Mucosa of descending colon (tissue), 3 donors: ENCODE results near the gene FDXACB1. TPM values are rescaled to one million over a fixed set of nuclear protein-coding genes. Genes with fewer than 3 reads are reported as not detected.

Experiments used
- ATAC-seq: fragments of 200-7000 bp; cut with Tn5 transposase; one replicate; pipeline ENCODE4 v1.9.1; 2020; ENCODE audit warnings: mild to moderate bottlenecking, moderate library complexity
- DNase-seq, 3 donors: peaks; one replicate each; pipeline ENCODE4 v3.0.0-alpha.2; 2020
- H3K36me3 ChIP-seq: fragments of 200-600 bp; one replicate; pipeline ENCODE4 v1.8.0; 2021; ENCODE audit warnings: low read depth, mild to moderate bottlenecking
- H3K4me1 ChIP-seq: fragments of 200-600 bp; one replicate; pipeline ENCODE4 v1.8.0; 2021; ENCODE audit warnings: low read depth, mild to moderate bottlenecking
- H3K4me3 ChIP-seq: fragments of 200-600 bp; one replicate; pipeline ENCODE4 v1.8.0; 2021; ENCODE audit warnings: mild to moderate bottlenecking
- H3K9me3 ChIP-seq: fragments of 200-600 bp; one replicate; pipeline ENCODE4 v1.8.0; 2021; ENCODE audit warnings: mild to moderate bottlenecking
- CTCF ChIP-seq: fragments of 200-600 bp; IDR thresholded peaks from one replicate; pipeline ENCODE4 v1.8.0; 2022; ENCODE audit warnings: antibody characterized with exemption, mild to moderate bottlenecking
- intact Hi-C, 2 donors: fragments of 100-400 bp; cut with DNase I in 1 of 2; cut with micrococcal nuclease in 1 of 2; formaldehyde crosslinking; loops; one replicate each; pipeline versions ENCODE4 v1.11.0 to v1.11.1; 2022; cut with DNase I, micrococcal nuclease
- total RNA-seq, 3 donors: library from RNA; stranded (reverse); fragmentation: NEBNext Ultra II Directional in 2 of 3; extraction: Animal tissue kit (Norgen Biotek cat#: 25700) in 2 of 3; gene quantifications; one replicate each; pipeline versions ENCODE4 v1.2.1 to v1.2.4, GENCODE V29; 2021 to 2023
- donor health status: DM: no; HTN: no; CAD: no; lungs with moderate emphysema.
- donor health status: DM: no; HTN: no; CAD: no.
- donor health status: DM: no; HTN: yes; CAD: no.

The FDXACB1 gene
- total RNA-seq, 3 donors from 2014 or later: 1.7 to 2.7 (median 2.3) TPM

- DNase-seq (no peak), ATAC-seq (no peak)
- TF ChIP-seq CTCF: no peak
- no peaks in the 10 kb centered on the region for H3K36me3 ChIP-seq
- no peaks in the 10 kb centered on the region for H3K9me3 ChIP-seq
- H3K4me1 ChIP-seq: no peaks in the 10 kb centered on the region
- H3K4me3 ChIP-seq: no peak overlapping the region
- intact Hi-C loops: loop anchor here (10.0 kb wide), 1 partner anchor 275 kb away; no protein-coding TSS in a partner anchor
These were observed 38.8 kb downstream of the FDXACB1 start for GRCh38 chr11:111840143-111840542.

- H3K4me1 ChIP-seq: no peaks in the 10 kb centered on the region
- H3K36me3 ChIP-seq: no peaks in the 10 kb centered on the region
- no peak for ATAC-seq
- H3K4me3 ChIP-seq: no peak overlapping the region
- intact Hi-C loops: loop anchor here in 1 of 2 donors (10.0 kb wide), 2 partner anchors 53 to 253 kb away; no protein-coding TSS in a partner anchor
- no peak for DNase-seq
- no peak for TF ChIP-seq CTCF
- H3K9me3 ChIP-seq: no peaks in the 10 kb centered on the region
These were observed 40.9 kb downstream of the FDXACB1 start for GRCh38 chr11:111838054-111838453.

GRCh38 chr11:111837366-111837891 lies 41.5 kb downstream of the FDXACB1 start:
- no peak for TF ChIP-seq CTCF
- no peak for ATAC-seq
- Histone ChIP-seq H3K4me1 (no peaks in the 10 kb centered on the region), H3K36me3 (no peaks in the 10 kb centered on the region), H3K9me3 (no peaks in the 10 kb centered on the region), H3K4me3 (no peak overlapping the region)
- DNase-seq: no peak
- intact Hi-C loops: loop anchor here in 1 of 2 donors (10.0 kb wide), 2 partner anchors 53 to 253 kb away; no protein-coding TSS in a partner anchor

GRCh38 chr11:111836721-111837120 lies 42.2 kb downstream of the FDXACB1 start:
- no peak for ATAC-seq
- intact Hi-C loops: loop anchor here in 1 of 2 donors (10.0 kb wide), 2 partner anchors 52 to 252 kb away; no protein-coding TSS in a partner anchor

GRCh38 chr11:111836162-111836561 lies 42.8 kb downstream of the FDXACB1 start:
- Histone ChIP-seq H3K4me1 (no peaks in the 10 kb centered on the region), H3K9me3 (no peaks in the 10 kb centered on the region), H3K36me3 (no peaks in the 10 kb centered on the region), H3K4me3 (no peak overlapping the region)
- DNase-seq (no peak), ATAC-seq (no peak)
- no peak for TF ChIP-seq CTCF
- intact Hi-C loops: loop anchor here in 1 of 2 donors (10.0 kb wide), 2 partner anchors 51 to 251 kb away; no protein-coding TSS in a partner anchor

More at GRCh38 chr11:111836721-111837120, 42.2 kb downstream of the FDXACB1 start:
- no peak overlapping the region for H3K4me3 ChIP-seq
- no peak for DNase-seq
- no peaks in the 10 kb centered on the region for H3K9me3 ChIP-seq
- no peak for TF ChIP-seq CTCF
- H3K36me3 ChIP-seq: no peaks in the 10 kb centered on the region
- H3K4me1 ChIP-seq: no peaks in the 10 kb centered on the region
